Right atrium auricular region (tissue), 2 donors: ENCODE results near the gene S100A12. TPM values are rescaled to one million over a fixed set of nuclear protein-coding genes. Genes with fewer than 3 reads are reported as not detected.

Experiments used
- DNase-seq: peaks from one replicate; pipeline ENCODE4 v3.0.0-alpha.2; 2019; ENCODE audit warnings: low spot score
- H3K27ac ChIP-seq, 2 donors: fragments of 200-600 bp; sonication (generic); 1 replicate in 1 of 2; 2 replicates in 1 of 2; pipeline ENCODE4 v1.5.1; 2016 to 2019
- H3K27me3 ChIP-seq, 2 donors: fragments of 200-600 bp; sonication (generic); one replicate each; pipeline versions ENCODE4 v1.5.1 to v1.6.0; 2017 to 2019
- H3K36me3 ChIP-seq: fragments of 200-600 bp; sonication (generic); one replicate; pipeline ENCODE4 v1.5.1; 2016
- H3K4me1 ChIP-seq, 2 donors: fragments of 200-600 bp; sonication (generic); one replicate each; pipeline versions ENCODE4 v1.5.1 to v1.6.0; 2017 to 2019
- H3K4me3 ChIP-seq, 2 donors: fragments of 200-600 bp; sonication (generic); 1 replicate in 1 of 2; 2 replicates in 1 of 2; pipeline ENCODE4 v1.5.1; 2017 to 2019; ENCODE audit warnings: mild to moderate bottlenecking in 1 of 2, moderate library complexity in 1 of 2
- H3K9me3 ChIP-seq, 2 donors: fragments of 200-600 bp; sonication (generic); one replicate each; pipeline ENCODE4 v1.5.1; 2019
- total RNA-seq, 2 donors: library from RNA; depleted of rRNA; stranded (reverse); fragments of >200 nt; gene quantifications; one replicate each; pipeline ENCODE4 v1.1.0, GENCODE V29; 2016
- TF ChIP-seq, protein P1 (sequence below), 2 donors: fragments of 200-600 bp; sonication (generic); IDR thresholded peaks; one replicate each; pipeline ENCODE4 v1.5.1; 2019; ENCODE audit warnings: antibody characterized with exemption in 2 of 2

Gene S100A12
- total RNA-seq, 2 donors from 2014 or later: 5.5 to 5.7 TPM

DNA sequence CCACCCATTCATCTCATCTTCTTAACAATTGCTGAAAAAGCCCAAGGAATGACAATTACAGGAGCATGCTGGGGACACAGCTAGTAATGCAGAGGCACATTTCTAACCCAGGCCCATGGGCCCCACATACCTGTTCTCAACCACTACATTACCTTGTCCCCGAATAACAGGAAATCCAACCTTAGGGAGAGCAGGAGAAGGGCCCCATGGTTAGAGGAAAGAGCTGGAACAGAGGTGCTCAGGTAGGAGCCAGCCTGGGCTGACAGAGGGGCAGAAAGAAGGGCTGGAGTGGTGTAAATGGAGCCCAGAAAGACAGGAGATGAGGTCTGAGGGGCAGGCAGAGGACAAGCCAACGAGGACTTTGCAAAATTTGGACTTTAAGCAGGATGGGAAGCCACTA lies 26.8 kb upstream of the S100A12 start:
- Histone ChIP-seq H3K4me1 (no peaks in the 10 kb centered on the region), H3K36me3 (no peaks in the 10 kb centered on the region), H3K27ac (no peak overlapping the region), H3K27me3 (no peaks in the 10 kb centered on the region), H3K4me3 (no peak overlapping the region), H3K9me3 (no peaks in the 10 kb centered on the region)
- peak; percentile 36 for DNase-seq
- TF ChIP-seq, protein P1, sequence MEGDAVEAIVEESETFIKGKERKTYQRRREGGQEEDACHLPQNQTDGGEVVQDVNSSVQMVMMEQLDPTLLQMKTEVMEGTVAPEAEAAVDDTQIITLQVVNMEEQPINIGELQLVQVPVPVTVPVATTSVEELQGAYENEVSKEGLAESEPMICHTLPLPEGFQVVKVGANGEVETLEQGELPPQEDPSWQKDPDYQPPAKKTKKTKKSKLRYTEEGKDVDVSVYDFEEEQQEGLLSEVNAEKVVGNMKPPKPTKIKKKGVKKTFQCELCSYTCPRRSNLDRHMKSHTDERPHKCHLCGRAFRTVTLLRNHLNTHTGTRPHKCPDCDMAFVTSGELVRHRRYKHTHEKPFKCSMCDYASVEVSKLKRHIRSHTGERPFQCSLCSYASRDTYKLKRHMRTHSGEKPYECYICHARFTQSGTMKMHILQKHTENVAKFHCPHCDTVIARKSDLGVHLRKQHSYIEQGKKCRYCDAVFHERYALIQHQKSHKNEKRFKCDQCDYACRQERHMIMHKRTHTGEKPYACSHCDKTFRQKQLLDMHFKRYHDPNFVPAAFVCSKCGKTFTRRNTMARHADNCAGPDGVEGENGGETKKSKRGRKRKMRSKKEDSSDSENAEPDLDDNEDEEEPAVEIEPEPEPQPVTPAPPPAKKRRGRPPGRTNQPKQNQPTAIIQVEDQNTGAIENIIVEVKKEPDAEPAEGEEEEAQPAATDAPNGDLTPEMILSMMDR (IDR thresholded peaks at IDR 0.05): no peak

DNA sequence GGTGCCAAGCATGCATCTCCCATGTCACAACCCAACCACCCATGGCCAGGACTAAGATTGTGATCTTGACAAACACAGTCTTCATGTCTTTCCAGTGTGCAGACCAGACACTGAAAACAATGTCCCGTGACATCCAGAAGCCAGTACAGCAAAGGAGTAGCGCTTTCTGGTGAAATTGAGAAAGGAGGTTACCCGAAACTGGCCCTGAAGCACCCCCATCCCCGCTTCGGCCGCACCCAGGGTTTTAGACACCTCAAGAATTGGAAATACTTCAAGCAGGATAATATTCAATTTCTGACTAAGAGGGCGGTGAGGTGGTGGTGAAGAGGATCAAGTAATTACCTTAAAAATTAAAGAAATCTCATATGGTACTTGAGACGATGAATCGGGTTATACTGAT lies 26.0 kb upstream of the S100A12 start:
- H3K4me3 ChIP-seq: no peak overlapping the region
- no peaks in the 10 kb centered on the region for H3K4me1 ChIP-seq
- no peaks in the 10 kb centered on the region for H3K36me3 ChIP-seq
- no peaks in the 10 kb centered on the region for H3K9me3 ChIP-seq
- H3K27me3 ChIP-seq: no peaks in the 10 kb centered on the region
- no peak for DNase-seq
- TF ChIP-seq, protein P1 (IDR thresholded peaks at IDR 0.05): no peak
- no peak overlapping the region for H3K27ac ChIP-seq

DNA sequence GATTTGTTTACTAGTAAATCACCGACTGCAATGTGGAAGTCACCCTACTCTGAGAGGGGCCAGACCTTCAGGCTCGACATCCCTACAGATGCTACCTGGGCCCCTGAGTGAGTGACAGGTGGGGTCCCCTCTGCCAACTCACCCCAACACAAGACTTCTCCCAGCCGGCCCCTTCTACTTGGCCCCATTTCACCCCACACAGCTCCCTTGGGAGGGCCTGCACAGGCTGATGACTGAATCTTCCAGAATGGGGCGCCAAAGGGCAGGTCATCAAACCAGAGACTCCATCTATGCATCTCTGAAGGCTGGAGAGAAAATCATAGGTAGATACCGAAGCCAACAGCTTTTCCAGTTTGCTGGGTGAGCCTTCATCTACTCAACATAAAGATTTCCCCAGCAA lies 24.8 kb upstream of the S100A12 start:
- Histone ChIP-seq H3K27ac (no peak overlapping the region), H3K27me3 (no peaks in the 10 kb centered on the region), H3K36me3 (no peaks in the 10 kb centered on the region), H3K4me1 (no peaks in the 10 kb centered on the region), H3K4me3 (no peak overlapping the region), H3K9me3 (no peaks in the 10 kb centered on the region)
- peak; percentile 36 for DNase-seq
- TF ChIP-seq, protein P1 (IDR thresholded peaks at IDR 0.05): no peak

DNA sequence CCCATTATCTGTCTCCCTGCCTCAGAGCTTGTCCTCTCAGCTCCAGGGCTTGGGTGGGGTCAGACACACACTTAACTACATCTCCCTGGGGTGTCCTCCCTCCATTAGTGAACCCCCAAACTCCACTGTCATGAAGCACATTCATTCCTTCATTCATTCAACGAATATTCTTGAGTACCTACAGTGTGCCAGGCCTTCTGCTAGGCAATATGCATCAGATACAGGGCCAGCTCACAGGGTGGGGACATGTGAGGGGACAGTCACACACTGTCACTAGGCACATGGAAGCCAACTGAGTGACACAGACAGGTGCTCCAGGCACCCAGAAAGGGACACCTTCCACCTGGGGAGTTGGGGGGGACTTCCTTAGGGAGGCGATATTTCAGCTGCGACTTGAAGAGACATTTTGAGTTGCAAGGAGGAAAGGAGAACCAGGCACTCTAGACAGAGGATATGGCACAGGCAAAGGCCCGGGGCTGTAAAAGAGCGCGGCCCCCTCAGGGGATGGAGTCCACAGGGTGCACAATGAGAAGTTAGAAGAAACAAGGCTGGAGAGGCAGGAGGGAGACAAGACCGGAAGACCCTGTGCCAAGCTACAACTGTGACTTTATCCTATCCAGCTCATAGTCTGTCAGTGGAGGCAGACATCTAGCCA lies 24.1 kb upstream of the S100A12 start:
- no peaks in the 10 kb centered on the region for H3K9me3 ChIP-seq
- H3K27me3 ChIP-seq: no peaks in the 10 kb centered on the region
- no peak overlapping the region for H3K4me3 ChIP-seq
- DNase-seq: no peak
- TF ChIP-seq, protein P1 (IDR thresholded peaks at IDR 0.05): no peak
- no peaks in the 10 kb centered on the region for H3K4me1 ChIP-seq
- no peak overlapping the region for H3K27ac ChIP-seq
- no peaks in the 10 kb centered on the region for H3K36me3 ChIP-seq

DNA sequence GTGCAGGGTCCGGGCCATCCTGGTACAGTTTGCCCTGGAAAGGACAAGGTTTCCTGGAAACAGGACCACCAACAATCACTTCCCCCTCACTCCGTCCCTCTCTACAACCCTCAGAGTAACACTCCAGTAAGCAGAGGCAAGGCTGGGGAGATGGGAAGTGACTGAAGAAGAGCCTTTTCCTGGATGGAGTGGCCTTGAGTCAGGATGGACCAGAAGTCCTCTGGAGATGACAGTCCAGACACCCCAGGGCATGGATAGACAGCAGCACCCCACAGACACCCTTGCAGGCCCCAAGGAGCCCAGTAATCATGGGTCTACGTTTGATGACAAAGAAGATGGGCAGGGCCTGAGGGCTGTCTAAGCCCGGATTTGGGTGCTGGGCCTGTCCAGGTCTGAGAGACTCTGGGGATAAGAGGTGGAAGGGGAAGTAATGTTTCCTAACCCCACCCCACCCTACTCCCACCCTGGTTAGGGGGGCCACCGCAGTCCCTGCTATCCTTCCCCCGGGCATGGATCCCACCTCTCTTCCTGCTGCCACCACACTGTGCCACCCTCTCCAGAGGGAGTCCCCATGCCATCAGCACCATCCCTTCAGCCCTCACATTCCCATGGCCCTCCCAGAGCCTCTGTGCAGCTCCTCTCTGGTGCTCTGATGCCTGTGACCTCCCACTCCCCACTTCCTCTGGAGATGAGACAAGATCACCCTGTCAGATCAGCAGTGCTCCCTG lies 22.7 kb upstream of the S100A12 start:
- Histone ChIP-seq H3K4me3 (no peak overlapping the region), H3K27me3 (no peaks in the 10 kb centered on the region), H3K36me3 (no peaks in the 10 kb centered on the region), H3K27ac (no peak overlapping the region), H3K4me1 (no peaks in the 10 kb centered on the region), H3K9me3 (no peaks in the 10 kb centered on the region)
- peak; percentile 48 for DNase-seq
- TF ChIP-seq, protein P1 (IDR thresholded peaks at IDR 0.05): no peak
